WERI-Rb-1 (cell line): ENCODE data around the gene ADAMTS12.

Experiments used
- DNase-seq: peaks from one replicate; pipeline ENCODE4 v3.0.0-alpha.2; 2020
- H3K27ac ChIP-seq: fragments of 250-450 bp; sonication (Bioruptor Pico); 2 replicates; pipeline ENCODE4 v1.5.1; 2020; ENCODE audit warnings: mild to moderate bottlenecking, moderate library complexity
- H3K27me3 ChIP-seq: fragments of 250-450 bp; sonication (Bioruptor Pico); 2 replicates; pipeline ENCODE4 v1.5.1; 2021; ENCODE audit warnings: mild to moderate bottlenecking, low read depth, moderate library complexity; ENCODE audit not compliant: insufficient read depth, severe bottlenecking
- H3K36me3 ChIP-seq: fragments of 250-450 bp; sonication (Bioruptor Pico); 2 replicates; pipeline ENCODE4 v1.5.1; 2020; ENCODE audit warnings: mild to moderate bottlenecking, moderate library complexity
- H3K4me3 ChIP-seq: 2 replicates; pipeline ENCODE4 v1.5.1; 2011; ENCODE audit warnings: low read depth, mild to moderate bottlenecking, control low read depth, low read length
- H3K9me3 ChIP-seq: fragments of 250-450 bp; sonication (Bioruptor Pico); 2 replicates; pipeline ENCODE4 v1.5.1; 2021; ENCODE audit warnings: mild to moderate bottlenecking, moderate library complexity; ENCODE audit not compliant: severe bottlenecking
- CTCF ChIP-seq: IDR thresholded peaks from 2 replicates; pipeline ENCODE4 v1.5.1; 2011; ENCODE audit warnings: low read depth, mild to moderate bottlenecking, control low read depth, inconsistent platforms, low read length

Gene ADAMTS12

GRCh38 chr5:33601881-33602280 lies 289.9 kb downstream of the ADAMTS12 start:
- Histone ChIP-seq H3K36me3 (no peaks in the 10 kb centered on the region), H3K27ac (no peak overlapping the region), H3K9me3 (no peaks in the 10 kb centered on the region), H3K4me3 (no peak overlapping the region), H3K27me3 (peaks cover 84% of the 10 kb centered on the region)
- TF ChIP-seq CTCF: no peak
- no peak for DNase-seq

DNA sequence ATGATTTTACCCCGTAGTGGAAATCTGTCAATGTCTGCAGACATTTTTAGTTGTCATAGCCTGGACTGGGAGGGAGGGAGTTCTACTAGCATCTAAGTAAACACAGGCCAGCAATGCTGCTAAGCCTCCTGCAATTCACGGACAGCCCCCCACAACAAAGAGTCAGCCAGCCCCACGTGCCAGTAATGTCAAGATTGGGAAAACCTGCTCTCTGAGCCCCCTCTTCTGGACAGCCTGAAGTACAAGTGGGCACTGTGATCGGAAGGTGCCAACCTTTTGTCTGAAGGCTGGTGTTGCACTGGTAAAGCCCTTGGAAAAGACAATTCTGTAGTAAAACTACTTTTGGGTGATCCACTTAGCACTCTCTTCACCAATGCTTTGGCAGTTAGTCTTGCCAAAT lies 296.5 kb downstream of the ADAMTS12 start:
- Histone ChIP-seq H3K36me3 (no peaks in the 10 kb centered on the region), H3K27ac (no peak overlapping the region), H3K4me3 (no peak overlapping the region), H3K9me3 (no peaks in the 10 kb centered on the region), H3K27me3 (peaks cover 91% of the 10 kb centered on the region)
- TF ChIP-seq CTCF: no peak
- no peak for DNase-seq

DNA sequence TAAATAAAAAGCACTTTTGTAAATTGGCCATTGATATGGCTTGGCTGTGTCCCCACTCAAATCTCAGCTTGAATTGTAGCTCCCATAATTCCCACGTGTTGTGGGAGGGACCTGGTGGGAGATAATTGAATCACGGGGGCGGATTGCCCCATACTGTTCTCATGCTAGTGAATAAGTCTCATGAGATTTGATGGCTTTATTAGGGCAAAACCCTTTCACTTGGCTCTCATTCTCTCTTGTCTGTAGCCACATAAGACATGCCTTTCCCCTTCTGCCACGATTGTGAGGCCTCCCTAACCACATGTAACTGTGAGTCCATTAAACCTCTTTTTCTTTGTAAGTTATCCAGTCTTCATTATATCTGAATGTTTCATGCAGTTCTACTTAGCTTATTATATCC lies 297.8 kb downstream of the ADAMTS12 start:
- peaks cover 92% of the 10 kb centered on the region for H3K27me3 ChIP-seq
- H3K9me3 ChIP-seq: no peaks in the 10 kb centered on the region
- TF ChIP-seq CTCF: no peak
- no peak for DNase-seq
- no peak overlapping the region for H3K4me3 ChIP-seq
- H3K27ac ChIP-seq: no peak overlapping the region
- no peaks in the 10 kb centered on the region for H3K36me3 ChIP-seq

GRCh38 chr5:33592245-33592644 lies 299.5 kb downstream of the ADAMTS12 start:
- Histone ChIP-seq H3K27me3 (peaks cover 88% of the 10 kb centered on the region), H3K27ac (no peak overlapping the region), H3K4me3 (no peak overlapping the region), H3K9me3 (no peaks in the 10 kb centered on the region), H3K36me3 (no peaks in the 10 kb centered on the region)
- no peak for TF ChIP-seq CTCF
- DNase-seq: no peak

GRCh38 chr5:33588654-33589372 lies 303.0 kb downstream of the ADAMTS12 start:
- Histone ChIP-seq H3K27ac (no peak overlapping the region), H3K4me3 (no peak overlapping the region), H3K27me3 (peaks cover 83% of the 10 kb centered on the region), H3K9me3 (no peaks in the 10 kb centered on the region), H3K36me3 (no peaks in the 10 kb centered on the region)
- peak; percentile 89 for TF ChIP-seq CTCF
- peak; percentile 67 for DNase-seq

DNA sequence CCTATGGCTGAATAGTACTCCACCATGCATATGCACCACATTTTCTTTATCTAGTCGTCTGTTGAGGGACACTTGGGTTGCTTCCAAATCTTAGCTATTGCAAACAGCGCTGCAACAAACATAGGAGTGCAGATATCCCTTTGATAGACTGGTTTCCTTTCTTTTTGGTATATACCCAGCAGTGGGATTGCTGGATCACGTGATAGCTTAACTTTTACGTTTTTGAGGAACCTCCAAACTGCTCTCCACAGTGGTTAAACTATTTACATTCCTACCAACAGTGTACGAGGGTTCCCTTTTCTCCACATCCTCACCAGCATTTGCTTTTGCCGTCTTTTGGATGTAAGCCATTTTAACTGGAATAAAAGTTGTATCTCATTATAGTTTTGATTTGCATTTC lies 308.5 kb downstream of the ADAMTS12 start:
- Histone ChIP-seq H3K9me3 (no peaks in the 10 kb centered on the region), H3K27ac (no peak overlapping the region), H3K27me3 (peaks cover 81% of the 10 kb centered on the region), H3K36me3 (no peaks in the 10 kb centered on the region), H3K4me3 (no peak overlapping the region)
- TF ChIP-seq CTCF: no peak
- DNase-seq: no peak
